Nephron progenitor cell (in vitro differentiated cells): ENCODE results near the gene KHSRP.
"Not testable (repeated sequence)": the region's sequence is repeated elsewhere in the genome, so short reads cannot be mapped to it uniquely, and the experiment has no call there.

ENCODE experiments used
- DNase-seq: peaks from one replicate; pipeline ENCODE4 v3.0.0; 2021
- H3K27ac Mint-ChIP-seq: 2 replicates; pipeline ENCODE4 v1.8.0; 2021; ENCODE audit warnings: mild to moderate bottlenecking, moderate library complexity, mixed read lengths
- H3K27me3 Mint-ChIP-seq: 2 replicates; pipeline ENCODE4 v1.8.0; 2021; ENCODE audit warnings: mild to moderate bottlenecking, low read depth, mixed read lengths; ENCODE audit not compliant: poor library complexity
- H3K36me3 Mint-ChIP-seq: 2 replicates; pipeline ENCODE4 v1.8.0; 2021; ENCODE audit warnings: low read depth, mixed read lengths
- H3K4me1 Mint-ChIP-seq: 2 replicates; pipeline ENCODE4 v1.8.0; 2021; ENCODE audit warnings: mixed read lengths
- H3K4me3 Mint-ChIP-seq: 2 replicates; pipeline ENCODE4 v1.8.0; 2021; ENCODE audit warnings: mild to moderate bottlenecking, moderate library complexity, mixed read lengths
- H3K9me3 Mint-ChIP-seq: 2 replicates; pipeline ENCODE4 v1.8.0; 2021; ENCODE audit warnings: mild to moderate bottlenecking, moderate library complexity, mixed read lengths
- TF ChIP-seq, protein P1 (sequence below): fragments of 200-600 bp; sonication (generic); IDR thresholded peaks from 2 replicates; pipeline ENCODE4 v1.5.0; 2021; ENCODE audit warnings: antibody characterized with exemption

KHSRP gene

DNA sequence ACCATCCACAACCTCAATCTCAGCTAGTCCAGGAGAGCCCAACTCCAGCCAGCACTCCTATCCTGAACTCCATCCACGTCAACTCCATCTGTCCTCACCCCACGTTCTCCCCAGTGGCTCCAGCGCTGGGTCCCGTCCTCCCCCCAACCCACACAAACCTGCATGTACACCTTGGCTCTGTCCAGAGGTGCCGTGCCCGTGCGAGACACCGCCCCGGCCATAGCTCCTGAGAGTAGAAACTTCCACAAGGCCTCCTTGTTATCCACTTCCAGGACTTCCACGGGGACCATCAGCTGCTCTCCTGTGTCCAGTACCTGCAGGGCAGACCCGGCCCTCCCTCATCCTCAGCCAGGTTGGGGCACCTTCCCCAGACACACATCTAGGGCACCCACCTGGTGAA, 7.3 kb upstream of the KHSRP start:
- no peak for DNase-seq
- no peaks in the 10 kb centered on the region for H3K36me3 Mint-ChIP-seq
- no peaks in the 10 kb centered on the region for H3K4me1 Mint-ChIP-seq
- H3K9me3 Mint-ChIP-seq: no peaks in the 10 kb centered on the region
- TF ChIP-seq, protein P1, sequence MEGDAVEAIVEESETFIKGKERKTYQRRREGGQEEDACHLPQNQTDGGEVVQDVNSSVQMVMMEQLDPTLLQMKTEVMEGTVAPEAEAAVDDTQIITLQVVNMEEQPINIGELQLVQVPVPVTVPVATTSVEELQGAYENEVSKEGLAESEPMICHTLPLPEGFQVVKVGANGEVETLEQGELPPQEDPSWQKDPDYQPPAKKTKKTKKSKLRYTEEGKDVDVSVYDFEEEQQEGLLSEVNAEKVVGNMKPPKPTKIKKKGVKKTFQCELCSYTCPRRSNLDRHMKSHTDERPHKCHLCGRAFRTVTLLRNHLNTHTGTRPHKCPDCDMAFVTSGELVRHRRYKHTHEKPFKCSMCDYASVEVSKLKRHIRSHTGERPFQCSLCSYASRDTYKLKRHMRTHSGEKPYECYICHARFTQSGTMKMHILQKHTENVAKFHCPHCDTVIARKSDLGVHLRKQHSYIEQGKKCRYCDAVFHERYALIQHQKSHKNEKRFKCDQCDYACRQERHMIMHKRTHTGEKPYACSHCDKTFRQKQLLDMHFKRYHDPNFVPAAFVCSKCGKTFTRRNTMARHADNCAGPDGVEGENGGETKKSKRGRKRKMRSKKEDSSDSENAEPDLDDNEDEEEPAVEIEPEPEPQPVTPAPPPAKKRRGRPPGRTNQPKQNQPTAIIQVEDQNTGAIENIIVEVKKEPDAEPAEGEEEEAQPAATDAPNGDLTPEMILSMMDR: no peak
- H3K4me3 Mint-ChIP-seq: no peak overlapping the region
- H3K27ac Mint-ChIP-seq: no peak overlapping the region
- peaks cover 44% of the 10 kb centered on the region for H3K27me3 Mint-ChIP-seq

DNA sequence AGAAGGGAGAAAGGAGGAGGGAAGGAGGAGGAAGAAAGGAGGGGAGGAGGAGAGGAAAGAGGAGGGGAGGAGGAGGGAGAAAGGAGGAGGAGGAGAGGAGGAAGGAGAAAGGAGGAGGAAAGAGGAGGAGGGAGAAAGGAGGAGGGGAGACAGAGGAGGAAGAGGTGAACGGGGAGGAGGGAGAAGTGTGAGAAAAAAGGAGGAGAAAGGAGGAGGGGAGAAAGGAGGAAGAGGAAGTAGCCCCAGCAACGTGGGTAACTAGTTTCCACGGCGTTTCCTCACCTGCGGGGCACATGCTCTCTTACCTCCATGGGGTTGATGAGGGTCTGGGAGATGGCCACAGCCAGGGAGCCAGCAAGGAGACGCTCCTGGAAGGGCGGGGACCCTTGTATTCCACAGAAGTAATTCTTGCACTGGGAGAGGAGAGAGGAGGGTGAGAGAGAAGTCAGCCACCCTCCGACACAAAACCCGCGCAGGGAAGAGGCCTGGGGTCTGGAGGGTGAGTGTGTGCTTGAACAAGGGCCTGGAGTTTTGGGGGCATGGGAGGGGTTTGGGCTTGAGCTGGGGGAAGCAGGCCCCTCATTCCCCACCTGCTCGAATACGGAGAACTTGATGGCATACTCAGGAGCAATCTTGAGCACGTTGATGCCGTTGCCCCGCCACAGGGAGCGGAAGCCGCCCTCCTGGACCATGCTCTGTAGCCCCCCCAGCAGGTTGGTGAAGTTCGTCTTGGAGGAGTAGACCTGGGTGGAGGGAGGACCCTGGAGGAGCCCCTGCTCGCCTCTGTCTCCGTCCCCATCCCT, 5.0 kb upstream of the KHSRP start:
- Mint-ChIP-seq H3K27me3 (peaks cover 47% of the 10 kb centered on the region), H3K4me1 (no peaks in the 10 kb centered on the region), H3K36me3 (no peaks in the 10 kb centered on the region), H3K4me3 (no peak overlapping the region), H3K27ac (no peak overlapping the region), H3K9me3 (peaks cover 9% of the 10 kb centered on the region)
- no peak for DNase-seq
- TF ChIP-seq, protein P1: no peak

DNA sequence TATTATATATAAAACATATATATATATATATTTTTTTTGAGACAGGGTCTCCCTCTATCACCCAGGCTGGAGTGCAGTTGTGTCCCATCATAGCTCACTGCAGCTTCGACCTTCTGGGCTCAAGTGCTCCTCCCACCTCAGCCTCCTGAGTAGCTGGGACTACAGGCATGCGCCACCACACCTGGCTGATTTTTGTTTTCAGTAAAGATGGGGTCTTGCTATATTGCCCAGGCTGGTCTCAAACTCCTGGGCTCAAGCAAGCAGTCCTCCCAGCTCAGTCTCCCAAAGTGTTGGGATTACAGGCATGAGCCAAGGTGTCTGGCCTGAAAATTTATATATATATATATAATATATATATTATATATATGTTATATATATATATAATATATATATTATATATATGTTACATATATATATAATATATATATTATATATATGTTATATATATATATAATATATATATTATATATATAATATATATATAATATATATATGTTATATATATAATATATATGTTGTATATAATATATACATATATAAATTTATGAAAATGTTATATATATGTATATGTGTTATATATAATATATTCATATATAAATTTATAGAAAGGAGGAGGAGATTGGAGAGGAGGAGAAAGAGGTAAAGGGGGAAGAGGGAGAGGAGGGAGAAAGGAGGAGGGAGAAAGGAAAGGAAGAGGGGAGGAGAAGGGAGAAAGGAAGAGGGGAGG, 4.2 kb upstream of the KHSRP start:
- H3K27me3 Mint-ChIP-seq: peaks cover 43% of the 10 kb centered on the region
- H3K9me3 Mint-ChIP-seq, H3K36me3 Mint-ChIP-seq, H3K4me1 Mint-ChIP-seq, H3K27ac Mint-ChIP-seq, DNase-seq, H3K4me3 Mint-ChIP-seq: not testable (repeated sequence)

DNA sequence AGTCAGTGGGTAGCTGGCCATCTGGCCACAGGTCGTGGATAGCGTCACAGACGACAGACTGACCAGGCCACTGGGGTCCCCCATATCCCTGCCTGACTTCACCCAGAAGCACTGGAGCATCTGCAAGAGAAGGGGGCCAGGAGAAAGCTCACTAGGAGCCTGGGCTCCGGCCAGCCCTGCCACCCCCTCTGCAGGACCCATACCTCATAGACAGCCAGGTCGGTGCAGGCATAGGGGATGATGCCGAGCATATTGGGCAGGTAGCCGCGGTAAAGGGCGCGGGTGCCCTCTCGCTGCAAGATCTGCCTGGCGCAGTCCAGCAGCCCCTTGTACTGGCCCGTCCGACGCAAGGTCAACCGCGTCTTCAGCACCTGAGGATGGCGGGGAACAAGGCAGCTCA, 2.5 kb upstream of the KHSRP start:
- H3K4me1 Mint-ChIP-seq: peaks cover 18% of the 10 kb centered on the region
- no peak for DNase-seq
- H3K4me3 Mint-ChIP-seq: no peak overlapping the region
- H3K9me3 Mint-ChIP-seq: peaks cover 9% of the 10 kb centered on the region
- TF ChIP-seq, protein P1: no peak
- peaks cover 37% of the 10 kb centered on the region for H3K27me3 Mint-ChIP-seq
- no peak overlapping the region for H3K27ac Mint-ChIP-seq
- peaks cover 9% of the 10 kb centered on the region for H3K36me3 Mint-ChIP-seq

DNA sequence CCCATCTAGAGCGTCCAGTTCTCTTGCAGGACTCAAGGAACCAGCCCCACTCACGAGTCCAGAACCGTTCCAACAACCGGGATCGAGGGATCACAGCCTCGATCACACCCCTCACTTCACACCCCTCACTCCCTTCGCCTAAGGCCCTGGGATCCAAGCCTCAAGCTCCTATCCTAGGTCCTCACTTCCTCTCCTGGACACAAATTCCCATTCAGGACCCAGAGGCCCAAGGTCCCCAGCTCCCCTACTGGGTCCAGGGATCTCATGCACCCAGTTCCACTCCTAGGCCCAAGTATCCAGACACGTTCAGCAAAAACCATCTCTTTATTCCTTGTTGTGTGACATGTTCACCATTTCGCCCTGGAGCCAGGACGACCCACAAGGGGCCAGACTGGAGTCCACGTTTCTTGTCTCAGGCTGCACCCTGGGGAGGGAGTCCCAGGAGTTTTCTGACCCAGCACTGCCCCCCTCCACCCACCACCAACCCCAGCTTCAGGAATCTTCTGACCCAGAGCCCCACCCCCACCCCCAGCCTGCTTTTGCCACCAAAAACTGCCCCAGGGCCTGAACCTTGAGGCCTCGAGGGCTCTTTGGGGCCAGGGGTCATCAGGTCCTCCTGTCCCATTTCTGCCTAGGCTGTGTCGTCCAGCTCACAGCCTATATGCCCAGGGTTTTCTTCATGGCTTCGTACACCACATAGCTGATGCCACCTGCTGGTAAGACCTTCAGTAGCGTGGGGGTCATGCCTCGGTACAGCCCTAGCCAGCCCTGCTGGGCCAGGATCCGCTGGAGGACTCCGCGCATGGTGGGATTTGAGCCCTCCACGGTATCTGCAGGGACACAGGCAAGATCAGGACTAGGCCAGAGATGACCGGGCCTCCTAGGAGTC, 1.4 kb upstream of the KHSRP start:
- Mint-ChIP-seq H3K36me3 (peaks cover 15% of the 10 kb centered on the region), H3K4me3 (no peak overlapping the region), H3K27ac (no peak overlapping the region), H3K9me3 (peaks cover 9% of the 10 kb centered on the region), H3K27me3 (peaks cover 26% of the 10 kb centered on the region), H3K4me1 (peaks cover 30% of the 10 kb centered on the region)
- TF ChIP-seq, protein P1: no peak
- no peak for DNase-seq
